CD14-positive monocyte (primary cell): ENCODE results near the gene CUEDC1. TPM values are rescaled to one million over a fixed set of nuclear protein-coding genes. Genes with fewer than 3 reads are reported as not detected.

Experiments
- DNase-seq, 3 donors: peaks; one replicate each; pipeline ENCODE4 v3.0.0-alpha.2; 2011 to 2022
- H2AFZ ChIP-seq: 2 replicates; pipeline ENCODE4 v1.6.0; 2012; ENCODE audit warnings: mild to moderate bottlenecking, low read depth, low read length, inconsistent platforms; ENCODE audit not compliant: insufficient read depth, poor library complexity, severe bottlenecking
- H3K27ac ChIP-seq, 2 donors: 1 replicate in 1 of 2; 2 replicates in 1 of 2; pipeline ENCODE4 v1.5.1; 2012 to 2013; ENCODE audit warnings: low read length in 2 of 2, control low read depth in 1 of 2, inconsistent platforms in 1 of 2, low read depth in 1 of 2, mild to moderate bottlenecking in 1 of 2
- H3K27me3 ChIP-seq, 2 donors: one replicate each; pipeline versions ENCODE4 v1.6.0 to v1.6.1; 2011 to 2013; ENCODE audit warnings: low read length in 2 of 2; ENCODE audit not compliant: control insufficient read depth in 2 of 2, insufficient read depth in 2 of 2
- H3K36me3 ChIP-seq, 2 donors: replicated peaks in 1 of 2; 1 replicate in 1 of 2; 2 replicates in 1 of 2; pipeline versions ENCODE4 v1.5.1 to v1.6.1; 2012 to 2013; ENCODE audit warnings: low read length in 2 of 2, control low read depth in 1 of 2, inconsistent platforms in 1 of 2, mild to moderate bottlenecking in 1 of 2; ENCODE audit not compliant: insufficient read depth in 2 of 2, control insufficient read depth in 1 of 2
- H3K4me1 ChIP-seq, 2 donors: 1 replicate in 1 of 2; 2 replicates in 1 of 2; pipeline versions ENCODE4 v1.5.1 to v1.6.1; 2012 to 2013; ENCODE audit warnings: low read length in 2 of 2, control low read depth in 1 of 2, inconsistent platforms in 1 of 2, mild to moderate bottlenecking in 1 of 2, moderate library complexity in 1 of 2; ENCODE audit not compliant: insufficient read depth in 2 of 2, control insufficient read depth in 1 of 2
- H3K4me2 ChIP-seq: replicated peaks from 2 replicates; pipeline ENCODE3; 2012; ENCODE audit warnings: low read length, moderate library complexity, mild to moderate bottlenecking; ENCODE audit not compliant: poor library complexity, severe bottlenecking; ENCODE audit errors: extremely low read depth
- H3K4me3 ChIP-seq, 3 experiments: fragments of 200-600 bp in 1 of 3; sonication (generic) in 1 of 3; replicated peaks in 1 of 3; 1 replicate in 2 of 3; 2 replicates in 1 of 3; pipeline ENCODE4 v1.5.1; 2011 to 2013; ENCODE audit warnings: low read length in 3 of 3, mild to moderate bottlenecking in 3 of 3, control low read depth in 2 of 3, low read depth in 2 of 3, inconsistent platforms in 1 of 3, moderate library complexity in 1 of 3
- H3K79me2 ChIP-seq: 2 replicates; pipeline ENCODE4 v1.6.0; 2012; ENCODE audit warnings: mild to moderate bottlenecking, control low read depth, inconsistent platforms, low read length, moderate library complexity; ENCODE audit not compliant: insufficient read depth
- H3K9ac ChIP-seq: 2 replicates; pipeline ENCODE4 v1.6.0; 2017; ENCODE audit warnings: low read length, mild to moderate bottlenecking; ENCODE audit not compliant: insufficient read depth, poor library complexity, severe bottlenecking
- H3K9me3 ChIP-seq, 2 donors: replicated peaks in 1 of 2; 1 replicate in 1 of 2; 2 replicates in 1 of 2; pipeline versions ENCODE4 v1.5.1 to v1.6.1; 2012 to 2013; ENCODE audit warnings: low read length in 2 of 2, control low read depth in 1 of 2; ENCODE audit not compliant: control insufficient read depth in 1 of 2, insufficient read depth in 1 of 2
- H4K20me1 ChIP-seq: 2 replicates; pipeline ENCODE4 v1.6.0; 2012; ENCODE audit warnings: mild to moderate bottlenecking, low read length, control low read depth, moderate library complexity; ENCODE audit not compliant: insufficient read depth
- H3K27ac Mint-ChIP-seq, 7 donors: one replicate each; pipeline ENCODE4 v1.8.0; 2020; ENCODE audit warnings: mild to moderate bottlenecking in 7 of 7, mixed read lengths in 7 of 7, moderate library complexity in 6 of 7, inconsistent platforms in 2 of 7
- H3K27me3 Mint-ChIP-seq, 3 donors: one replicate each; pipeline ENCODE4 v1.8.0; 2021 to 2022; ENCODE audit warnings: low read depth in 3 of 3, mild to moderate bottlenecking in 3 of 3, mixed read lengths in 3 of 3, moderate library complexity in 3 of 3, inconsistent platforms in 1 of 3
- H3K36me3 Mint-ChIP-seq, 2 donors: one replicate each; pipeline ENCODE4 v1.8.0; 2020; ENCODE audit warnings: mixed read lengths in 2 of 2, inconsistent platforms in 1 of 2, mild to moderate bottlenecking in 1 of 2
- H3K4me1 Mint-ChIP-seq: one replicate; pipeline ENCODE4 v1.8.0; 2020; ENCODE audit warnings: mild to moderate bottlenecking, mixed read lengths
- H3K4me3 Mint-ChIP-seq, 2 donors: one replicate each; pipeline ENCODE4 v1.8.0; 2020; ENCODE audit warnings: mild to moderate bottlenecking in 2 of 2, mixed read lengths in 2 of 2, moderate library complexity in 1 of 2
- H3K9me3 Mint-ChIP-seq, 7 donors: one replicate each; pipeline ENCODE4 v1.8.0; 2020 to 2022; ENCODE audit warnings: mixed read lengths in 7 of 7, mild to moderate bottlenecking in 6 of 7, moderate library complexity in 6 of 7, inconsistent platforms in 2 of 7
- WGBS: methylation state at CpG from one replicate; pipeline ENCODE4 v1.1.5; 2013; ENCODE audit warnings: missing lambda C conversion rate; ENCODE audit not compliant: insufficient coverage; 5-methylcytosine and 5-hydroxymethylcytosine counted together
- intact Hi-C, 2 donors: fragments of 100-400 bp; cut with micrococcal nuclease; formaldehyde crosslinking; loops; one replicate each; pipeline versions ENCODE4 v1.15.0 to v1.15.1; 2023
- polyA plus RNA-seq, 3 donors: library from polyadenylated mRNA; depleted of rRNA in 1 of 3; unstranded in 2 of 3; stranded (reverse) in 1 of 3; fragments of 300-500 nt in 2 of 3; fragments of >200 nt in 1 of 3; fragmentation: Illumina TruSeq in 2 of 3; gene quantifications; 1 replicate in 2 of 3; 2 replicates in 1 of 3; pipeline ENCODE4 v1.2.3, GENCODE V29; 2012 to 2021
- TF ChIP-seq, protein P1 (sequence below): fragments of 200-600 bp; IDR thresholded peaks from one replicate; pipeline ENCODE4 v1.8.0; 2022; ENCODE audit warnings: antibody characterized with exemption, mild to moderate bottlenecking

Gene CUEDC1
- polyA plus RNA-seq, 3 donors, result 4.2 to 31.0 (median 4.3) TPM

DNA sequence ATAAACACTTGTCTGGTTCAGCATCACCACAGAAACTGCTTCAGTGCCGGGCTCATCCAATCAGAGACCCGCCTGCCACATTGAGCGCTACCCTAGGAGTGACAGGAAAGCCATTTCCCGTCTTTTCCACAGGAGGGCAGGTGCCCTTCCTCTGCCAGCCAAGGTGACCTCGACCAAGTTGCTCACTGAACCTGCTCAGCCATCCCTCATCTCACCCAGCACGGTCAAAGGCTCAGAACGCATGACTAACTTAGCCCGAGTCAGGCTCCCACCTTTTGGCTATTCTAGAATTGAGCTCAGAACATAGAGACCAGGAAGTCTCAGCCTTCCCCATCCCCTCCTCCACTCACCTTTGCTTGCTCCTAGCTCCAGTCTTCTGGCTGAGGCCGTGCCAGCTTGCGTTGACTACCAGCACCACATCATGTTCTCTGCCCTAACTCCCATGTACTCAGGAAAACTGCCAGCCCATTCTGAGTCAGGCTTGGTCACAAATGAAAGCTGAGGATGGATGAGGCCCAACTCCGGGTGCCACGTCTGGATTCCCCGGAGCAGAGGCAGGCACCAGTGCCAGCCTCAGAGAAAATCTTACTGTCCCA, 121.0 kb downstream of the CUEDC1 start:
- H3K4me1 ChIP-seq, result peaks cover 14 to 20% of the 10 kb centered on the region in 2 donors
- peaks cover 6 to 23% of the 10 kb centered on the region in 2 donors for H3K36me3 ChIP-seq
- H3K4me2 ChIP-seq, result no peak overlapping the region
- 69% methylated on average over 10 of the region's 13 CpGs for WGBS
- Mint-ChIP-seq H3K36me3 (peaks cover 15 to 21% of the 10 kb centered on the region in 2 donors), H3K4me1 (peaks cover 3% of the 10 kb centered on the region), H3K27ac (no peak overlapping the region), H3K4me3 (no peak overlapping the region), H3K27me3 (peaks cover 0 to 8% (median 2%) of the 10 kb centered on the region in 3 donors), H3K9me3 (no peaks in the 10 kb centered on the region)
- no peak overlapping the region for H3K27ac ChIP-seq
- H2AFZ ChIP-seq, result no peak overlapping the region
- peaks cover 4% of the 10 kb centered on the region for H4K20me1 ChIP-seq
- H3K79me2 ChIP-seq, result no peaks in the 10 kb centered on the region
- no peak for DNase-seq
- H3K9me3 ChIP-seq, result peaks cover 0 to 4% of the 10 kb centered on the region in 2 donors
- H3K4me3 ChIP-seq, result no peak overlapping the region
- intact Hi-C loops, result loop anchor here in 1 of 2 donors (10.0 kb wide), 1 partner anchor 281 kb away; no protein-coding TSS in a partner anchor
- no peaks in the 10 kb centered on the region for H3K27me3 ChIP-seq
- TF ChIP-seq, protein P1, sequence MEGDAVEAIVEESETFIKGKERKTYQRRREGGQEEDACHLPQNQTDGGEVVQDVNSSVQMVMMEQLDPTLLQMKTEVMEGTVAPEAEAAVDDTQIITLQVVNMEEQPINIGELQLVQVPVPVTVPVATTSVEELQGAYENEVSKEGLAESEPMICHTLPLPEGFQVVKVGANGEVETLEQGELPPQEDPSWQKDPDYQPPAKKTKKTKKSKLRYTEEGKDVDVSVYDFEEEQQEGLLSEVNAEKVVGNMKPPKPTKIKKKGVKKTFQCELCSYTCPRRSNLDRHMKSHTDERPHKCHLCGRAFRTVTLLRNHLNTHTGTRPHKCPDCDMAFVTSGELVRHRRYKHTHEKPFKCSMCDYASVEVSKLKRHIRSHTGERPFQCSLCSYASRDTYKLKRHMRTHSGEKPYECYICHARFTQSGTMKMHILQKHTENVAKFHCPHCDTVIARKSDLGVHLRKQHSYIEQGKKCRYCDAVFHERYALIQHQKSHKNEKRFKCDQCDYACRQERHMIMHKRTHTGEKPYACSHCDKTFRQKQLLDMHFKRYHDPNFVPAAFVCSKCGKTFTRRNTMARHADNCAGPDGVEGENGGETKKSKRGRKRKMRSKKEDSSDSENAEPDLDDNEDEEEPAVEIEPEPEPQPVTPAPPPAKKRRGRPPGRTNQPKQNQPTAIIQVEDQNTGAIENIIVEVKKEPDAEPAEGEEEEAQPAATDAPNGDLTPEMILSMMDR, result no peak
- no peak overlapping the region for H3K9ac ChIP-seq

DNA sequence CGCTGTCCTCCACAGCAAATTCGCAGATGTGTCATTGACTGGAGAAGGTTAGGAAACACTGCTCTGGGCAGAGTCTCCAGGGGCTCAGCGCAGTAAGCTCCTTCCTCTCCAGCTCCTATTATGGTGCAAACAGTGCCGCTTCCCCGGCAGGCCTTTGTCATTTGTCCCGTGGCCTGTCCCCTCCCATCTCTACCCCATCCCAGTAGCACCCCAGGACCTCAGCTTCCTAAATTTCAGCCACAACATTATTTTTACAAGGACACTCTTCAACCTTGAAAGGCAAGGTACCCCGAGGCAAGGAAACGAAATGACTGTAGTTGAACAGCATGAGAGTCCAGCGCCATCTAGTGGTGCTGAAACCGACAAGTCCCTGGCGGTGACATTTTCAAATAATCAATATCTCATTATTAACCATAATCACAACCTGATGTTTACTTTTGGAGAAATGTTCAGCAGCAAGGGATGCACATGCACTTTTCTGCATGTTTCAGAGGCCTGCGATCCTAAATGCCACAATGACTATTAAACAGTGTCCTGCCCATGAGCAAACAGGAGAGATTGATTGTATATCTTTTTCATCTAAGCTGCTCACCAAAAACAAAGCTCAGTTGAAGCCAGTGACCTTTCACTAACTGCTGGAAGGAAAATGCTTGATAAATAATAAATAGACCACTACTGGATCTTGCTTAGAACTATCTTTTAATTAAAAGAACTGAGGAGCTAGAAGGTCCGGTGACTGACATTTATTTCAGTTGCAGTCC, 121.9 kb downstream of the CUEDC1 start:
- Histone ChIP-seq H3K27ac (peak overlapping the region; percentile 26 to 72), H3K27me3 (no peaks in the 10 kb centered on the region), H2AFZ (peak overlapping the region; percentile 84), H3K4me3 (peak overlapping the region; percentile 29 to 78 (median 69)), H4K20me1 (no peaks in the 10 kb centered on the region), H3K79me2 (no peaks in the 10 kb centered on the region), H3K4me2 (peak overlapping the region; percentile 78), H3K9ac (peak overlapping the region; percentile 48), H3K9me3 (peaks cover 0 to 4% of the 10 kb centered on the region in 2 donors), H3K4me1 (peaks cover 14 to 20% of the 10 kb centered on the region in 2 donors), H3K36me3 (peaks cover 0 to 14% of the 10 kb centered on the region in 2 donors)
- Mint-ChIP-seq H3K4me3 (no peak overlapping the region), H3K4me1 (peaks cover 3% of the 10 kb centered on the region), H3K27me3 (peaks cover 0 to 10% (median 2%) of the 10 kb centered on the region in 3 donors), H3K36me3 (peaks cover 7 to 12% of the 10 kb centered on the region in 2 donors), H3K9me3 (no peaks in the 10 kb centered on the region), H3K27ac (no peak overlapping the region)
- WGBS, result 11% methylated on average over 9 of the region's 13 CpGs
- peak; percentile 66 to 80 (median 78) for DNase-seq
- intact Hi-C loops, result loop anchor here in 1 of 2 donors (10.0 kb wide), 1 partner anchor 281 kb away; no protein-coding TSS in a partner anchor
- TF ChIP-seq, protein P1, result peak; percentile 97
